Hair follicle dermal papilla cell (primary cell): ENCODE results near the gene ARID5B. TPM values are rescaled to one million over a fixed set of nuclear protein-coding genes. Genes with fewer than 3 reads are reported as not detected.

Experiments
- total RNA-seq: library from RNA; depleted of rRNA; stranded (reverse); fragments of >200 nt; gene quantifications from 2 replicates; pipeline ENCODE4 v1.2.3, GENCODE V29; 2012

Gene ARID5B, protein sequence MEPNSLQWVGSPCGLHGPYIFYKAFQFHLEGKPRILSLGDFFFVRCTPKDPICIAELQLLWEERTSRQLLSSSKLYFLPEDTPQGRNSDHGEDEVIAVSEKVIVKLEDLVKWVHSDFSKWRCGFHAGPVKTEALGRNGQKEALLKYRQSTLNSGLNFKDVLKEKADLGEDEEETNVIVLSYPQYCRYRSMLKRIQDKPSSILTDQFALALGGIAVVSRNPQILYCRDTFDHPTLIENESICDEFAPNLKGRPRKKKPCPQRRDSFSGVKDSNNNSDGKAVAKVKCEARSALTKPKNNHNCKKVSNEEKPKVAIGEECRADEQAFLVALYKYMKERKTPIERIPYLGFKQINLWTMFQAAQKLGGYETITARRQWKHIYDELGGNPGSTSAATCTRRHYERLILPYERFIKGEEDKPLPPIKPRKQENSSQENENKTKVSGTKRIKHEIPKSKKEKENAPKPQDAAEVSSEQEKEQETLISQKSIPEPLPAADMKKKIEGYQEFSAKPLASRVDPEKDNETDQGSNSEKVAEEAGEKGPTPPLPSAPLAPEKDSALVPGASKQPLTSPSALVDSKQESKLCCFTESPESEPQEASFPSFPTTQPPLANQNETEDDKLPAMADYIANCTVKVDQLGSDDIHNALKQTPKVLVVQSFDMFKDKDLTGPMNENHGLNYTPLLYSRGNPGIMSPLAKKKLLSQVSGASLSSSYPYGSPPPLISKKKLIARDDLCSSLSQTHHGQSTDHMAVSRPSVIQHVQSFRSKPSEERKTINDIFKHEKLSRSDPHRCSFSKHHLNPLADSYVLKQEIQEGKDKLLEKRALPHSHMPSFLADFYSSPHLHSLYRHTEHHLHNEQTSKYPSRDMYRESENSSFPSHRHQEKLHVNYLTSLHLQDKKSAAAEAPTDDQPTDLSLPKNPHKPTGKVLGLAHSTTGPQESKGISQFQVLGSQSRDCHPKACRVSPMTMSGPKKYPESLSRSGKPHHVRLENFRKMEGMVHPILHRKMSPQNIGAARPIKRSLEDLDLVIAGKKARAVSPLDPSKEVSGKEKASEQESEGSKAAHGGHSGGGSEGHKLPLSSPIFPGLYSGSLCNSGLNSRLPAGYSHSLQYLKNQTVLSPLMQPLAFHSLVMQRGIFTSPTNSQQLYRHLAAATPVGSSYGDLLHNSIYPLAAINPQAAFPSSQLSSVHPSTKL
- total RNA-seq = 113 and 139 TPM in 2 replicates

DNA sequence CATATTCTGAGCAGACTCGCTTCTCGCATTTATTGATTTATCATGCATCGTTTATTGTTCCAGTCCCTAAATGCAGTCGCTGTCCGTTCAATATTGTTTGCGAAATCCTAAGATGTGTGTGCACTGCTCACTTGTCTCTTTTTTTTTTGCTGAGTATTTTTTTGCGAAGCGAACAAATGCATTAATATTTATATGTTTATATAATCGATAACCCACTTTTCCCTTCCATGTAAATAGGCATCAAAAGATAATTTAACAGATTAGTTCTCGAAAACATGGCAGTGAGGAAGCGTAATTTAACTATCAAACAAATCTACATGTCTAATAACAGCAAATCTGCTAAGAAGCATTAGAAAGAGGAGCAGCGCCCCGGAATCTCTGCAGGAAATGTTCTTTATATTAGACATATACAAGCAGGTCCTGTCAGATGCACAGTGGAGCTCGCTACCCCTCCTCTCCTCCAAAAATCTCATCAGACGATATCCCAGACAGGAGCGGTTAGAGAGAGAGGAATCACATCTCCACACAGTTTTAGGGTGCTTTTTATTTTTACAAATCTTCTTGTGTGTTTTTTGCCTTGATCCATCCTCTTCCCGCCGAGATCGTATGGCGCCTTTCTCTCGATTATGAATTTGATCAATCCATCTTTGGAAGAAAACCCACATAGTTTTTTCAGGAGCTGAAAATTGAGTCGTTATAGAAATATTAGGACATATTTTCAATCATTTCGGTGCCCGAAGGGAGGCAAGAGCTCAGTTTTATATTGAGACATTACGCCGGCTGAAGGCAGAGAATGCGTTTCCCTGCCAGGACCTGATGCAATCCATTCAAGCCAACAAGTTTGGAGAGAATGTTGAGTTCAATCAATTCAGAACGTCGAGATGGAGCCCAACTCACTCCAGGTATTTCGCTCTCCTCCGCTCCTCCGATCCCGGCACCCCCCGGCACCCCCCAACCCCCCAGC is at the start of gene ARID5B:
TSS of gene ARID5B (plus strand) at position 871 of the 964 bp plus-strand sequence. CDS start at position 882, 11 bp downstream.

Other genes with a start within 250 kb of the ARID5B start
- gene CABCOCO1, start 238.8 kb upstream of the ARID5B start, total RNA-seq = 2.8 and 8.3 TPM in 2 replicates